SU-DHL-6 (cell line): ENCODE data around the gene KDM4B.

Experiments
- CTCF ChIP-seq: fragments of 200-600 bp; sonication (generic); IDR thresholded peaks from one replicate; pipeline ENCODE4 v1.5.1; 2017; ENCODE audit warnings: antibody characterized with exemption, mild to moderate bottlenecking, low read length, moderate library complexity; ENCODE audit not compliant: insufficient read depth, poor library complexity, severe bottlenecking
- EZH2phosphoT487 ChIP-seq: fragments of 200-600 bp; sonication (generic), shearing (Covaris generic); conservative IDR thresholded peaks from 2 replicates; pipeline ENCODE4 v1.6.1; 2018; ENCODE audit warnings: mild to moderate bottlenecking, antibody characterized with exemption, low read length, moderate library complexity, mixed read lengths

- no peak for TF ChIP-seq CTCF
- no peak for TF ChIP-seq EZH2phosphoT487
Observed at GRCh38 chr19:5107432-5108122, 138.7 kb downstream of the KDM4B start.
